Measurements from ENCODE around the gene AKAP9.
"Not testable (repeated sequence)": the region's sequence is repeated elsewhere in the genome, so short reads cannot be mapped to it uniquely, and the experiment has no call there.

The AKAP9 gene

GRCh38 chr7:92076509-92076908 is 135.8 kb downstream of the AKAP9 start:
- TF ChIP-seq POLR2A (IDR thresholded peaks at IDR 0.05; ENCODE audit: low read depth, low read length) (no peak), TAF1 (IDR thresholded peaks at IDR 0.05; ENCODE audit: borderline replicate concordance, low read depth, low read length) (no peak), POLR2AphosphoS5 (IDR thresholded peaks at IDR 0.05; ENCODE audit: low read depth, low read length) (no peak)
- FAIRE-seq (no peak), DNase-seq (ENCODE audit: insufficient read length) (no peak)

DNA sequence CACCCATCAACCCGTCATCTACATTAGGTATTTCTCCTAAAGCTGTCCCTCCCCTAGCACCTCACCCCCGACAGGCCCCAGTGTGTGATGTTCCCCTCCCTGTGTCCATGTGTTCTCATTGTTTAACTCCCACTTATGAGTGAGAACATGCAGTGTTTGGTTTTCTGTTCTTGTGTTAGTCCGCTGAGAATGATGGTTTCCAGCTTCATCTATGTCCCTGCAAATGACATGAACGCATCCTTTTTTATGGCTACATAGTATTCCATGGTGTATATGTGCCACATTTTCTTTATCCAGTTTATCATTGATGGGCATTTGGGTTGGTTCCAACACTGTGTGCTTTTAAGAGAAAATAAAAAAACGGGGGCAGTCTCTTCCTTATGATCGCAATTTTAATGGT is 143.3 kb downstream of the AKAP9 start:
- not testable (repeated sequence) for FAIRE-seq; DNase-seq (ENCODE audit: insufficient read length)

GRCh38 chr7:92088266-92088665 is 147.6 kb downstream of the AKAP9 start:
- no peak for DNase-seq (ENCODE audit: insufficient read length)
- FAIRE-seq = no peak
- TF ChIP-seq TAF1 (IDR thresholded peaks at IDR 0.05; ENCODE audit: borderline replicate concordance, low read depth, low read length) = no peak
- TF ChIP-seq POLR2A (IDR thresholded peaks at IDR 0.05; ENCODE audit: low read depth, low read length) = no peak
- TF ChIP-seq POLR2AphosphoS5 (IDR thresholded peaks at IDR 0.05; ENCODE audit: low read depth, low read length) = no peak

GRCh38 chr7:92092210-92092609 is 151.5 kb downstream of the AKAP9 start:
- TF ChIP-seq TAF1 (IDR thresholded peaks at IDR 0.05; ENCODE audit: borderline replicate concordance, low read depth, low read length) = no peak
- TF ChIP-seq POLR2A (IDR thresholded peaks at IDR 0.05; ENCODE audit: low read depth, low read length) = no peak
- TF ChIP-seq POLR2AphosphoS5 (IDR thresholded peaks at IDR 0.05; ENCODE audit: low read depth, low read length) = no peak
- DNase-seq (ENCODE audit: insufficient read length) (no peak), FAIRE-seq (no peak)

DNA sequence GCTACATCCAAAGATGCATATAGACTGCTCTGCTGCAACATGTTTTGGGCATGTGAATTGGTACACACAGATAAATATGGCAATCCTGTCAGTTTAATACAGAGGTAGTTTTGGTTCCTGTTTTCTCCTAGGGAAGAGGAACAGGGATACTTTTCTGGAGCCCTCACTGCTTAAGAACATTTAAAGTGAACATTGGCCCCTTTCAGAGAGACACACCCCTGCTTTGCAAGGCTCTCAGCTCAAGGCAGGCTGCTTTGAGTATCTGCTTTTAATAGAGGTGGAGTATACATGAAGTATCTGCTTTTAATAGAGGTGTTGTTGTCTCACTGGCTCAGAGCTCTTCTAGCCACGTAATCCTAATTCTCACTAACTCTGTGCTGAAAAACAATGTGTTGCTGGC is 154.7 kb downstream of the AKAP9 start:
- TF ChIP-seq POLR2A (IDR thresholded peaks at IDR 0.05; ENCODE audit: low read depth, low read length) (no peak), POLR2AphosphoS5 (IDR thresholded peaks at IDR 0.05; ENCODE audit: low read depth, low read length) (no peak), TAF1 (IDR thresholded peaks at IDR 0.05; ENCODE audit: borderline replicate concordance, low read depth, low read length) (no peak)
- no peak for FAIRE-seq
- no peak for DNase-seq (ENCODE audit: insufficient read length)

DNA sequence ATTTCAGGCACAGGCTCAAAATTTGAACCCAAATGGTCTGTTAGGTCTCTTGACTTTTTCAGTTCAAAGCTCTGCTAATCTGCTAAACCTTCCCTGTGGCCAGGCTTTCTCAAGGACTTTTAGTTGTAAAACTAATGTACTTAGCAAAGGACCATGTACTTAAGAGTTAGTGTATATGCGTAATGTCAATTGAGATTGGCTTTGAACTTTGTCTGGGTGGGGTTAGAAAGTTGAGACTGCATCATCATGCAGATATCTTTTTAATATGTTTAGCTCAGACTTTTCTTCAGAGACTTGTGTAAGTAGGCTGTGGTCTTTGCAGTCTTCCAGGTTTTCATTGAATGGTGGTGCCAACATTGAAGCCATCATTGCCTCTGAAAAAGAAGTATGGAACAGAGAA is 159.9 kb downstream of the AKAP9 start:
- DNase-seq (ENCODE audit: insufficient read length) (no peak), FAIRE-seq (peak; percentile 48)
- TF ChIP-seq POLR2A (IDR thresholded peaks at IDR 0.05; ENCODE audit: low read depth, low read length) (no peak), TAF1 (IDR thresholded peaks at IDR 0.05; ENCODE audit: borderline replicate concordance, low read depth, low read length) (no peak), POLR2AphosphoS5 (IDR thresholded peaks at IDR 0.05; ENCODE audit: low read depth, low read length) (no peak)

DNA sequence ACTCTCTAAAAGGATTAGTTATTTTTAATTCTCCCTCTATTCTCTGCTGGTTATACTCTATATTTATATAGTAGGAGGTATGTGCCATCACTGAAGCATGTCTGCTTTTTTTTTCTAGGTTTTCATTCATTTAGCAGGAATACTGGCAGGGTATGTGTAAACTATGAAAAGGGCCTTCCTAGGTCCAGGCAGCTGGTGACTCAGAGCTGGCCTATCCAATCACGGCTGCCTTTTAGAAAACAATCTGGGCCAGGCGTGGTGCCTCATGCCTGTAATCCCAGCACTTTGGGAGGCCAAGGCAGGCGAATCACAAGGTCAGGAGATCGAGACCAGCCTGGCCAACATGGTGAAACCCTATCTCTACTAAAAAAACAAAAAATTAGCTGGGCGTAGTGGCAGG is 162.2 kb downstream of the AKAP9 start:
- DNase-seq (ENCODE audit: insufficient read length); FAIRE-seq: not testable (repeated sequence)

- DNase-seq (ENCODE audit: insufficient read length) (no peak), FAIRE-seq (no peak)
- TF ChIP-seq POLR2AphosphoS5 (IDR thresholded peaks at IDR 0.05; ENCODE audit: low read depth, low read length) (no peak), TAF1 (IDR thresholded peaks at IDR 0.05; ENCODE audit: borderline replicate concordance, low read depth, low read length) (no peak), POLR2A (IDR thresholded peaks at IDR 0.05; ENCODE audit: low read depth, low read length) (no peak)
Observed at GRCh38 chr7:92108821-92109220, 168.2 kb downstream of the AKAP9 start.

GRCh38 chr7:92110857-92111256 is 170.2 kb downstream of the AKAP9 start:
- FAIRE-seq (no peak), DNase-seq (ENCODE audit: insufficient read length) (no peak)
- TF ChIP-seq POLR2AphosphoS5 (IDR thresholded peaks at IDR 0.05; ENCODE audit: low read depth, low read length) (no peak), TAF1 (IDR thresholded peaks at IDR 0.05; ENCODE audit: borderline replicate concordance, low read depth, low read length) (no peak), POLR2A (IDR thresholded peaks at IDR 0.05; ENCODE audit: low read depth, low read length) (no peak)

- FAIRE-seq (no peak), DNase-seq (ENCODE audit: insufficient read length) (no peak)
- TF ChIP-seq POLR2A (IDR thresholded peaks at IDR 0.05; ENCODE audit: low read depth, low read length) = no peak
- no peak for TF ChIP-seq TAF1 (IDR thresholded peaks at IDR 0.05; ENCODE audit: borderline replicate concordance, low read depth, low read length)
- no peak for TF ChIP-seq POLR2AphosphoS5 (IDR thresholded peaks at IDR 0.05; ENCODE audit: low read depth, low read length)
Observed at GRCh38 chr7:92115821-92116220, 175.2 kb downstream of the AKAP9 start.

DNA sequence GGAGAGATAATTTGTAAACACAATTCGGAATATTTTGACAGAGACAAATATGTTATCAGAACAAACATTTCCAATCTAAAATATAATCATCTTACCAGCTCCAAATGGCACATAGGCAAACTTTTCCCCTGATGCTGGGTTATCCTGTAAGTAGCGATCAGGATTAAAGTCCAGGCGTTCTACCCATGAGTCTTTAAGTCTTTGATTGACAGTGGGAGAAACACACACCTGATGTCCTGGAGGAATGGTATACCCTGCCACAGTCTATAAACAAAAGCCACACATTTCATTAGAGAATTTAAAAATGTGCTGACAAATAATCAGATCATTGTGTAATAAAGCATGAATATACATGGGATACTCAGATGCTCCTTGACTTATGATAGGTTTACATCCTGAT is 176.3 kb downstream of the AKAP9 start:
- no peak for FAIRE-seq

DNA sequence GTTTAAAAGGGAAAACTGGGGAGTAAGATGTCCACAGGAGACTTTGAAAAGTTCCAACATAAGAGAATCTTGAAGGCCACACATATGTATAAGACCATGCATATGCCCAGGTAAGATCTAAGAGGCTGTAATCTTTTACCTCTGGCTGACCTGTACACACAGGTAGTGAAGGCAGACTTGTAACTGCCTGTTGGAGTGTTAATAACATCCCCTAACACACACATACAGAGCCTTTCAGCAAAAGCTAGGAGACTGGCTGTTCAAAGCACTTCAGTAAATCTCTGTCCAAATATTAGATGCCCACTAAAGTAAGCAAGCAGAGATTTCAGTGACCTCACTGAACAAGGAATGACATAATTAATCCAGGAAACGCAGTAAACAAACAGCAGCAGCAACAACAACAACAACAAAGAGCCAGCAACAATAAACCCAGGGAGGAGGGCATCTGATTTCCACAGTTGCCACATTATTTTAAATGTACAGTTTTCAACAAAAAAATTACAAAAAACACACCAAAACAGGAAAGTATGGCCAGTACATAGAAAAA is 178.6 kb downstream of the AKAP9 start:
- no peak for TF ChIP-seq POLR2AphosphoS5 (IDR thresholded peaks at IDR 0.05; ENCODE audit: low read depth, low read length)
- no peak for TF ChIP-seq TAF1 (IDR thresholded peaks at IDR 0.05; ENCODE audit: borderline replicate concordance, low read depth, low read length)
- TF ChIP-seq POLR2A (IDR thresholded peaks at IDR 0.05; ENCODE audit: low read depth, low read length) = no peak
- DNase-seq (ENCODE audit: insufficient read length) = no peak

More for the DNA sequence above, 176.3 kb downstream of the AKAP9 start:
- DNase-seq (ENCODE audit: insufficient read length) = no peak
- TF ChIP-seq TAF1 (IDR thresholded peaks at IDR 0.05; ENCODE audit: borderline replicate concordance, low read depth, low read length) (no peak), POLR2AphosphoS5 (IDR thresholded peaks at IDR 0.05; ENCODE audit: low read depth, low read length) (no peak), POLR2A (IDR thresholded peaks at IDR 0.05; ENCODE audit: low read depth, low read length) (no peak)

GRCh38 chr7:92121681-92122080 is 181.0 kb downstream of the AKAP9 start:
- DNase-seq (ENCODE audit: insufficient read length) (no peak), FAIRE-seq (no peak)
- TF ChIP-seq TAF1 (IDR thresholded peaks at IDR 0.05; ENCODE audit: borderline replicate concordance, low read depth, low read length) (no peak), POLR2AphosphoS5 (IDR thresholded peaks at IDR 0.05; ENCODE audit: low read depth, low read length) (no peak), POLR2A (IDR thresholded peaks at IDR 0.05; ENCODE audit: low read depth, low read length) (no peak)

More for the DNA sequence above, 178.6 kb downstream of the AKAP9 start:
- FAIRE-seq = no peak

Measured in GM12892 (cell line).